Measurements from ENCODE around the gene RECK.
"Not testable (repeated sequence)": the region's sequence is repeated elsewhere in the genome, so short reads cannot be mapped to it uniquely, and the experiment has no call there.

RECK gene

DNA sequence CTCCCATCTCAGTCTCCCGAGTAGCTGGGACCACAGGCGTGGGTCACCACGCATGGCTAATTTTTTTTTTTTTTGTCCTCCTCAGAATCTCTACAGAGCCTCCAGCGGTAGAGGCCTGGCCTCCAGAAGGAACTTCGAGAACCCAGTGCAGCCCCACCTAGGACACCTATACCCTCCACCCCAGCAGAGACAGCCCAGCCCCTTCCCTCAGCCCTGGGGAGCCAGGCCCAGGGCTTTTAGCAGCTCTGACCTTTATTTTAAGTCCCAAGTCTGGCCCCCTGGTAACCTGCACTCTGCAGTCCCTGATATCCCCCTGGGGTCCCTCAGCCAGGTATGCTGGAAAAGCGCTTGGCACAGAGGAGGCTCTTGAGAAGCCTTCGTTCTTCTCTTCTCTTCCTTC is 105.0 kb downstream of the RECK start:
- DNase-seq: no peak

DNA sequence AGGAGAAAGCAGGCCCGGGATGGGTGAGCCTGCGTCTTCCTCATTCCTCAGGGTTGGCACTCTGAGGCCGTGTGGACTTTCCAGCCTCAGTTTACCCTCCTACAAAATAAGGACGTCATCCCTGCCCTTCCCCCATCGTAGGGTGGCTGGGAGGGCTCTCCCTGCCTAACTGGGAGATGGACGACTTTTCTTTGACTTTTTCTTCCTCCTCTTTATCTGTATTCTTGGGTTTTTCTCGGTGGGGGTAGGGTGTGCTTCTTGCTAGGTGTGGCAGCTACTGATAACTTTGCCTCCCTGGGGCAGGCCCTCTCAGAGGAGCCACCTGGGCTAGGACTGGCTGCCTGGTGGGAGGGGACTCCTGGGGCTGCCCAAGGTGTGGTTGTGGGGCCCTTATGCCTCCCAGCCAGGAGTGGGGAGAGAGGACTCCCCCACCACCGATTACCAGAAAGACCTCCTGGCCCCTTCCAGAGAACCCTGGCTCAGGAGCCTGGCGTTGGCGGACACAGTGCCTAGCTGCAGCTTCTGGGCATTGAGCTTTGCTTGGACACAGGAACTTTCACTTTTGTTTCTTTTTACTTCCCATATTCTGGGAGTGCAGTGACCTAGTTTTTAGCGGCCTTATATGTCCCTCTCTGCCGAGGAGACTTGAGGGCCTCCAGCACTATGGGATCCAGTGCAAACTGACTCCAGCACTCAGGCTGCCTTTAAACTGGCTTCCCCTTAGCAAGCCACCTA is 106.0 kb downstream of the RECK start:
- no peak for DNase-seq

DNA sequence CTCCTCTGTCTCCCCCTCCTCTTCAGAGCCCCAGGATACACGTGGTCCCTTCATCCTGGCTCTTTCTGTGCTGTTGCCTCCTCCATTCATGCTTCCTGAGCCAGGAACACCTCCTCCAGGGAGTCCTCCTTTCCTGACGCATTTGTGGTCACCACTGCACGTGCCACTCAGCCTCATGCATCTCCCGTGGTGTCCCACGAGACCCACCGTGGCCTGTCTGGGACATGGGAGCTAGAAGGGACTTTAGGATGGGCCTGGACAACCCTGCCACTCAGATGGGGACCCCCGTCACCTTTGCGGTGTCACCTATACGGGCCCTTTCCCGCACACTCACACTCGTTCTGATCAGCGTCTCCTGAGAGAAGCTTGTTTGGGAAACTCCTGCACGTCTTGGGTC is 106.5 kb downstream of the RECK start:
- no peak for DNase-seq

DNA sequence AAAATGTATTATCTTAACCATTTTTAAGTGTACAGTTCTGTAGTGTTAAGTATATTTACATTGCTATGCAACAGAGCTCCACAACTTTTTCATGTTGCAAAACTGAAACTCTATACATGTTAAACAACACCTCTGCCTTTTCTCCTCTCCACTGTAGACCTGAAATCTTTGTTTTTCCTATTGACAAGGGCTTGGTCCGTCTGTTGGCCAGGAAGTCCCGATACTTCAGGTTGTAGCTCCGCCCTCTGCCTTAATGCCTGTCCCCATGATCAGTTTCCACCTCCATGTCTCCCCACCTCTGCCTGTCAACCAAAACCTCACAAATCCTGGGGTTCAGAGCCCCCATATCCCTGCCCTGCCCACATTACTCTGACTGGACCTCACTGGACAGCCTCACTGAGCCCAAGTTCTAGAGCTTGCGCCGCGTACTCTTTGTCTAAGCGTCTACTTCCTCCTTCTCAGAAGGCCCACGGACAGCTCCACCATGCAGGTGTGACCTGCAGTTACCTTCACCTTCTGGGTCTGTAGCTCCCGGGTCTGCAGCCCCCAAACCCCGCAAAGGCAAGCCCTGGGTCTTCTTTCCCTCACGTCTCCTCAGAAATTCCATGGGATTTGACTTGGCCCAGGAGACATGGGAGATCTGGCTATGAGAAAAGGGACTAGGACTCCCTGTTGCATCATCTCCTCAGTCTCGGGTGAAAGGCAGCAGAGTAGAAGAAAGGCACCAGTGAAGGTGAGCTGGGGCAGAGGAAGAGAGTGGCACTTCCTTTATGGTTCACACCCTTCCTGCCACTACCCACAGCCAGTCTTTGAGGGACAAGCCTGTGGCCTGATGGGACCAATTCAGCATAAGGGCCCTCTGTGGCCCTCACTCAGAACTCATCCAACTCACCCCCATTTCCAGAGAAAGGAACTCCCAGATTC is 107.9 kb downstream of the RECK start:
- DNase-seq: no peak

DNA sequence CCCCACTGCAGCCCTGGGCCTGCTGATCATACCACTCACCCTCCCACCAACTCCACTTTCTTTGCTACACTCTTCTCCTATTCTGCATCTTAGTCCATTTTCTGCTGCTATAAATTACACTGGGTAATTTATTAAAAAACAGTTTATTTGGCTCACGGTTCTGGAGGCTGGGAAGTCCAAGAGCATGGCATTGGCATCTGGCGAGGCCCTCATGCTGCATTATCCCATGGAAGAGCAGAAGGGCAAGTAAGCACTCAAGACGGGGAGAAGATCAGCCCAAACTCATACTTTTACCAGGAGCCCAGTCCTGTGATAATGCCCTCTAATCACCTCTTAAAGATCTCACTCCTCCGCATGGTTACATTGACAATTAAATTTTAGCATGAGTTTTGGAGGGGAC is 109.3 kb downstream of the RECK start:
- no peak for DNase-seq

DNA sequence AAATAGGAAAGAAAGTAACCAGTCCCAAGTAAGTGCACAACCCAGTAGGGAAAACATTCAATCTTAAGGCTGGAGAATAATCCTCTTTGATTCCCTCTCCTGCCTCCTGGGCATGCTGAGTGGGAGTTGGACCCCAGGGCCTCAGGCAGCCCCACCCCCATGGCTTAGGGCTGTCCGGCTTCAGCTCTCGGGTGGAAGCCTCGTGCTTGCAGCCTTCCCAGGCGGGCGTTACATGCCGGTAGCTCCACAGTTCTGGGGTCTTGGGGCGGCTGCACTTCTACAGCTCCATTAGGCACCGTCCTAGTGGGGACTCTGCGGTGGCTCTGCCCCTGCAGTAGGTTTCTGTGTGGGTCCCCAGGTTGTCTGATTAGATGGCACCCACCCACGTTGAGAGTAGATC is 109.9 kb downstream of the RECK start:
- DNase-seq: no peak

DNA sequence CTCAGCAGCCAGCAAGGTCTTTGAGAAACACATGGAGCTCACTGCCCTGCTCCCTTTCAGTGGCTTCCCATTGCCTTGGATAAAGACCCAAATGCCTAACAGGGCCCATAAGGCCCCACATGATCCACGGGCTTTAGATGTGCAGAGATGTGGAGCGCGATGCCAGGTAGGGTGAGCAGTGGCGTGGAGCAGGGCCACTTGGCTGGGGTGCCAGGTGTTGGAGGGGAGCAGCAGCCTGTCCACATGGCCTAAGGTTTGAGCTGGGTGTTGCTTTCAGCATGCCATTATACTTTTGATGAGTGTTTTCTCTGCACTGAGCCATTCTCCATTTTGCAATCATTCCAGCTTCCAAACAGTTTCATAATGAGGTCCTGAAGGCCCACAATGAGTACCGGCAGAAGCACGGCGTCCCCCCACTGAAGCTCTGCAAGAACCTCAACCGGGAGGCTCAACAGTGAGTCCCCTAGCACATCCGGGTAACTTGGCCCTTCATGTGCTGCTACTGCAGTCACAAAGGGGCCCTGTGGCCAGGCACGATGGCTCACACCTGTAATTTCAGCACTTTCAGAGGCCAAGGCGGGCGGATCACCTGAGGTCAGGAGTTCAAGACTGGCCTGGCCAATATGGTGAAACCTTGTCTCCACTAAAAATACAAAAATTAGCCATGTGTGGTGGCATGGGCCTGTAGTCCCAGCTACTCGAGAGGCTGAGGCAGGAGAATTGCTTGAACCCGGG is 110.9 kb downstream of the RECK start:
- no peak for DNase-seq

DNA sequence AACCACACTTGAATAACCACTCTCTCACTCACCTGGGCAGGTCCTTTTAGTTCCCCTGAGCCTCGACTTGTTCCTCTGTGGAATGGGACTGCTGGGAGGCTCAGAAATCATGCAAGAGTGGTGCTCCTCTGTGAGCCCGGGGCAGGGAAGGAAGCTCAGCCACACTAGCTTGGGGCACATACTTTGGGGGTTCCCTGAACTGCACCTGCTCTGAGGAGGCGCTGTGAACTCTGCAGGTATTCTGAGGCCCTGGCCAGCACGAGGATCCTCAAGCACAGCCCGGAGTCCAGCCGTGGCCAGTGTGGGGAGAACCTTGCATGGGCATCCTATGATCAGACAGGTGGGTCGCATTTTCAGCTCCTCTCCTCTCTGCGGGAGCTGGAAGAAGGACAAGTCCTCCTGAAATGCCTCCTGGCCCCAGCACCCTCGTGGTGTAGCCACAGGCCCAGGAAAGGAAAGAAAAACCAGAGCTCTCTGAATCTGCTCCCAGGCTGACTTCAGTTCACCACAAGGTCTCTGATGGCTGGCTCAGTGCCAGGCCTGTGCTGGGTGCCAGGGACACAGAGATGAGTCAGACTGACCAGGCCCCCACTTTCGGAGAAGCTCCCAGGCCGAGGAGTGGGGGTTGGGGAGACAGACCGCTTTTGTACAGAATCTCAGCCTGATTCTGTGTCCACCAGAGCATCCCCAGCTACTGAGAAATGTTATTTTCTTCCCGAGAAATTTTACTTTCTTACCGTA is 111.8 kb downstream of the RECK start:
- DNase-seq: no peak

DNA sequence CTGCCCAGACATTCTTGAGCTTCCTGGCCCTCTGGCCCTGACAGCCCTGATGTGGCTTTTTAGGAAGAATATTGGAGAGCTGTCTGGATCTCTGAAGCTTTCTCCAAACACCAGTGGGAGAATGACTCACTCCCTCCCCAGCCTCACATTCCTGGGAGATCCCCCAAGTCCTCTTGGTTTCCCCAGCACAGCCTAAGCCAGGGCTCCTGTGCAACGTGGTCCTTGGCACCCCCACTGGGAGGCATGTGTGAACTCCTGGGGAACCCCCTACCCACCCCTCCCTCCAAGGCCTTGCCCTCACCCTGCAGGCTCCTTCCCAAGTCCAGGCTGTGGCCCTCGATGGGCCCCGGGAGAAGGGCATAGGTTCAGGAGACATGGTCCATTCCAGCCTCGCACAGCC is 112.5 kb downstream of the RECK start:
- no peak for DNase-seq

DNA sequence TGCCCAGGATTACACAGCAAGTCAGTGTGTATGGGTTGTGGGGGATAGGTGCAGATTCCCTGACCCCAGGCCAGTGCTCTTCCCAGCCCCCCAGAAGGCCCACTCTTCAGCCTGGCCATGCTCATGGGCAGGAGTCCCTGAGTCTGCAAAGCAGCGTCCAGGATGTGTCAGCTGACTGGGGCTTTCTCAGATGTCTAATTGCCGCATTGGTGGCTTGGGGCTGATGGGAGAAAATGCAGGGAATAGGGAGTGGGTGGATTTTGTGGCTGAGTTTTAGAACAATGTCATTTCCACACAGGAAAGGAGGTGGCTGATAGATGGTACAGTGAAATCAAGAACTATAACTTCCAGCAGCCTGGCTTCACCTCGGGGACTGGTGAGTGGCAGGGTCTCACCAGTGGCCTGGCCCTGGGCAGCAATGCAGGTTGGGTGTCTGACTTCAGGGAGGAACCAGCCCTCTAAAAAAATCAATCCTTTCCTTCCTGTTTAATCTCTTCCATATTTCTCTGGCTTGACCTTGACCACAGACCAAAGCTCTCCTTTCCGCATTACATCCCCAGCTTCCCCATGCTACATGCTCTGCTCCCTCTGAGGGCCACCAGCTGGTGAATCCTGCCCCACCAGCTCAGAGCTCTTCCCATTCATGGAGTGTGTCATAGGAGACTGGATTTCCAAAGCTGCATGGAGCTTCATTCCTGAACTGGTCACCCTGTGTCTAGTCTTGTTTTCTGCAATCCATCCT is 114.0 kb downstream of the RECK start:
- no peak for DNase-seq

DNA sequence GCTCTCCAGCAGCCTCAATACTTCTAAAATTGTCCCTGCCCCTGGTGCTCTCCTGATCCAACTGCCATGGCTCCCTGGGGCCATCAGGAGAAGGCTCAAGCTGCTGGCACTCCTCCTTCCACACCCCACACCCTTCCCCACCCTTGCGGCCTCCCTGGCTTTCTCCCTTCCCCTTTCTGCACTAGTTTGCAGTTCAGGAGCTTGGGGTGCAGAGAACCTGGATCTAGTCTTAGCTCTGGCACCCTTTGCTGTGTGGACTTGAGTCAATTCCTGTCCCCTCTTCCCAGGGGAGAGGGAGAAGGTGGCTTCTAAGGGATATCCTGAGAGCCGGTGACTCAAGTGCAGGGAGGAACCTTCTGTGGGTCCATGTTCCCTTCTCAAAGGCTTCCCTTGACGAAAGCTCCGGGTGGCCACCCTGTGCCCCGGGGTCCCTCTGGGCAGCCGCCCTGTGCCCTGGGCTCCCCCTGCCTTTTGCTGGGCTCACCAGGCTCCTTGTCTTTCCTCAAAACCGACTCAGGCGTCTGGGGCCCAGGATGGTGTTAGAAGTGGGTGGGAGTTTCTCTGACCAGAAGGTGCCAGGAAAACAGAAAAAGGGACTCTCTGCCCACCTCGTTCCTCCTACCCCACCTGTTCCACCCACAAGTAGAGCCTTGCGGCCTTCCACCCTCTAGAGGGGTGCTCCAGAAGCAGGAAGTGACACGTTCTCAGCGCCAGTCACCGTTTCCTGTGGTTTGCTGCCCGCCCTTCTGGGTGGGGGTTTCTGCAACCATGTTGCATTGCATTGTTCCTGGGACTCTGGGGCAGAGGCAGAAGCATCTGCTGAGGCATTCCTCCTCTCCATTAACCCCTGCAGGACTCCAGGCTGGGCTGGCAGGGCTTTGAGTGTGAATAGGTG is 114.8 kb downstream of the RECK start:
- DNase-seq: no peak

DNA sequence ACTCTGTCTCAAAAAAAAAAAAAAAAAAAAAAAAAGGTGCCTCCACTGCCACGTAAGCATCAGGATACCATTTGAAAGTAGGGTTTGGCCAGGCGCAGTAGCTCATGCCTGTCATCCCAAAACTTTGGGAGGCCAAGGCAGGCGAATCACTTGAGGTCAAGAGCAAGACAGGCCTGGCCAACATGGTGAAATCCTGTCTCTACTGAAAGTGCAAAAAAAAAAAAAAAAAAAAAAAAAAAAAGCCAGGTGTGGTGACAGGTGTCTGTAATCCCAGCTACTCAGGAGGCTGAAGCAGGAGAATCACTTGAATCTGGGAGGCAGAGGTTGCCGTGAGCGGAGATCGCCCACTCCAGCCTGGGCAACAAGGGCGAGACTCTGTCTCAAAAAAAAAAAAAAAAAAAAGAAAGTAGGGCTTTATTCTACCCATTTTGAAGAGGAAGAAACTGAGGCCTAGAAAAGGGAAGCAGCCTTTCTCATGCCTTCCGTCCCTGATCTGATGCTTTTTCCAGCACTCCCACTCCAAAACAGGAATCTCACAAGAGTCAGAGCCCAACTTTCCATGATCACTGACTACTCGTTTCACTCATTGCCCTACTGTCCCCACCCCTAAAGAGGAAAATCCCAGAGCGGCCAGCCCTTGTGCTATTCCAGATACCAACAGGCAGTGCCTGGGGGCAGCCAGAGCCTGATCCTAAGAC is 116.2 kb downstream of the RECK start:
- no peak for DNase-seq

DNA sequence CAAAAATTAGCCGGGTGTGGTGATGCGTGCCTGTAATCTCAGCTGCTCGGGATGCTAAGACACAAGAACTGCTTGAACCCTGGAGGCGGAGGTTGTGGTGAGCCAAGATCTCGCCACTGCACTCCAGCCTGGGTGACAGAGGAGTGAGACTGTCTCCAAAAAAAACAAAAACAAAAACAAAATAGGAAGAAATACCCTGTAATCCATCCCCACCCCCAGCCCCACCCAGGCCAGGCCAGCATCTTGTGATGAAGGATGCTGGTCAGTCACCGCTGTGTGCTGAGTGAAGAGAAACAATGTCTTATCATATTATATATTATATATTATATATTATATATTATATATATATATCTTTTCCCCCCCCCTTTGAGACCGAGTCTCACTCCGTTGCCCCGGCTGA is 117.0 kb downstream of the RECK start:
- DNase-seq: no peak

DNA sequence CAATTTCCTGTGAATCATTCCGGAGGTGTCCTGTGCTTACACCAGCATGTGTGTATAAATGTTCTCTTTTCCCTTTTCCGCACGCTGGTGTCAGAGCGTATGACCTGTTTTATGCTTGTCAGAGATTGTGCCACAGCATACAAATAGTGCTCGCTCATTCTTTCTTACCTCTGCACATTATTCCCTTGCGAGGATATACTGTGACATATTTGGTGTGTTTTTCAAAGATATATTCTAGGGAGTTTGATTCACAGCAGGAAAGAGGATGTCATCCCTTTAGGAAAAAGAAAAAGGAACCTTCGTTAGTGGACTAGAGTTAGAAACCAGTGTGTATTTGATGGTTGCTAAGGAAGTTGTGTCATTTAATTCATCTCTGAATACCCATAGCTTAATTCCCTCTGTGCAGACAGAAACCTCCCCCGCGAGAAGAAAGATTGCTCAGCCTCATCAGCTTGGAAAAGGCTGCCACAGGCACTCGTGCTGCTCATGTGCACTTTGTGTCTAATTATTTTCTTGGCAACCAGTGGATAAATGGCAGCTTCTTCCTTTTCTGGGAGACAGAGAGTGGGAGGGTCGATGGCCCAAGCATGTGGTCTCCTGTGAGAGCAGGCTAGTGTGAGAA is 117.7 kb downstream of the RECK start:
- no peak for DNase-seq

DNA sequence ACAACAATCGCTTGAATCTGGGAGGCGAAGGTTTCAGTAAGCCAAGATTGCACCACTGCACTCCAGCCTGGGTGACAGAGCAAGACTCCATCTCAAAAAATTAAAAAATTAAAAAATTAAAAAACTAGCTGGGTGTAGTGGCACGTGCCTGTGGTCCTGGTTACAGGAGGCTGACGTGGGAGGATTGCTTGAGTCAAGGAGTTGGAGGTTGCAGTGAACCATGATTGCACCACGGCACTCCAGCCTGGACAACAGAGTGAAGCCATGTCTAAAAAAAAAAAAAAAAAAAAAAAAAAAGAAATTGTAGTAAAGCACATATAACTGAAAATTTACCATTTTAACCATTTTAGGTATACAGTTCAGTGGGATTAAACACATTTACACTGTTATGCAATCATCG is 119.4 kb downstream of the RECK start:
- no peak for DNase-seq

DNA sequence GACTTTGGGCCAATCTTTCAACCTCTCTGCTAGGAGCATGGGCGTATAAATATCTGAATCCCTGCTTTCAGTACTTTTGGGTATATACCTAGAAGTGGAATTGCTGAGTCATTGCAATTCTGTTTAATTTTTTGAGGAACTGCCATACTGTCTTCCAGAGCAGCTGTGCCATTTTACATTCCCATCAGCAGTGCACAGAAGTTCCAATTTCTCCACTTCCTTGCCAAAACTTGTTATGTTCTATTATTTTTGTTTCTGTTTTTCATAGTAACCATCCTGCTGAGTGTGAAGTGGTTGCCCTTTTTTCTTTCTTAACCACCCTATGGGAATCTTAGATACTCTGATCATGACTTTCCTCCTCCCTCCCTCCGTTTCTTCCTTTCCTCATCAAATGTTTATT is 121.4 kb downstream of the RECK start:
- DNase-seq: no peak

DNA sequence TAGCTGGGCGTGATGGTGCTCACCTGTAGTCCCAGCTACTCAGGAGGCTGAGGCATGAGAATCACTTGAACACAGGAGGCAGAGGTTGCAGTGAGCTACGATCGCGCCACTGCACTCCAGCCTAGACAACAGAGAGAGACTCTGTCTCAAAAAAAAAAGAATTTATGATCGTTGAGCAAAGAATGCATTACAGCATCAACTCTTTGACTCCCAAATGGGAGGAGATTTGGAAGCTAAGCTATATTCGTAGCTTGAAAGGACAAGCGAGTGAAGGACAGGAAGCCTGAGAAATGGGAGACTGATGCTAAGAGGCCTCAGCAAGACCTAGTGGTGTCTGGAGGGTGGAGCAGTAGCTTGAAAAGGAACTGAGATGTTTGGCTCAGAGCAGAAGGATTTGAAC is 122.2 kb downstream of the RECK start:
- no peak for DNase-seq

DNA sequence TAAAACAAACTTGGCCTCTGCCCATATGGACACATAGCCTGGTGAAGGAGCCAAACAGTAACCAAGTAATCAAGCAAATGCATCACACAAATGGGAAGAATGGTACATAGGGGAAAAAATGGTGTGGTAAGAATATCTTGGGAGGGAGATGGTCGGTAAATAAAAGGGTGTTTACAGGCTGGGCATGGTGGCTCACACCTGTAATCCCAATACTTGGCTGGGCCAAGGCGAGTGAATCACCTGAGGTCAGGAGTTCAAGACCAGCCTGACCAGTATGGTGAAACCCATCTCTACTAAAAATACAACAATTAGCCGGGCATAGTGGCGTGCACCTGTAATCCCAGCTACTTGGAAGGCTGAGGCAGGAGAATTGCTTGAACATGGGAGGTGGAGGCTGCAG is 122.8 kb downstream of the RECK start:
- not testable (repeated sequence) for DNase-seq

DNA sequence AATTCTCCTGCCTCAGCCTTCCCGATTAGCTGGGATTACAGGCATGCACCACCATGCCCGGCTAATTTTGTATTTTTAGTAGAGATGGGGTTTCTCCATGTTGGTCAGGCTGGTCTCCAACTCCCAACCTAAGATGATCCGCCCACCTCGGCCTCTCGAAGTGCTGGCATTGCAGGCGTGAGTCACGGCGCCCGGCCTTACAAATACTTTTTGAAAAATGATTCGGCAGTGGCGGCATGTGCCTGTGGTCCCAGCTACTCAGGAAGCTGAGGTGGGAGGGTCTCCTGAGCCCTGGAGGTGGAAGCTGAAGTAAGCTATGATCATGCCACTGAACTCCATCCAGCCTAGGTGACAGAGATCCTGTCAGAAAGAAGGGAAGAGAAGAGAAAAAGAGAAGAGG is 123.4 kb downstream of the RECK start:
- DNase-seq: not testable (repeated sequence)

DNA sequence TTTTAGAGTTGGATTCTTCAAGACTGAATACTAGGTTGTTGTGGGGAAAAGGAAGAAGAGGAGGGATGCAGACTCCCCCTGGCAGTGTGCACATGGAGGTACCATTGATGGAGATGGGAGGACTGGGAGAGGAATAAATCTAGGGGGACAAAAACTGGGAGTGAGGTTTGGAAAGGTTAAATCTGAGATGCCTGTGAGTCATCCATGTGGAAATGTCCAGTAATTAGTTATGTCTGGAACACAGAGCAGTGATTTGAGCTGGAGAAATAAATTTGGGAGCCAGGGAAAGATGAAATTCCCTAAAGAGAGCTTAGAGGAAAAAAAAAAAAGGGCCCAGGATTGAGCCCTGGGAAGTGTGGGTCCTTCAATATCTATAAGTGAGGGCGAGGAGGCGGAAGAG is 124.5 kb downstream of the RECK start:
- DNase-seq: no peak
